K562 (cell line): ENCODE measurements around the gene RAB14. TPM values are rescaled to one million over a fixed set of nuclear protein-coding genes. Genes with fewer than 3 reads are reported as not detected.

ENCODE experiments used
- BACH1 ChIP-seq: fragments of 200-800 bp; sonication (Bioruptor generic); IDR thresholded peaks from 2 replicates; pipeline ENCODE4 v1.6.1; 2016; ENCODE audit warnings: missing genetic modification characterization, missing compliant biosample characterization
- CHAMP1 ChIP-seq: fragments of 450-650 bp; IDR thresholded peaks from 2 replicates; pipeline ENCODE4 v1.6.1; 2016; ENCODE audit warnings: mild to moderate bottlenecking
- MEIS2 ChIP-seq: fragments of 450-650 bp; IDR thresholded peaks from 2 replicates; pipeline ENCODE4 v1.6.1; 2014; ENCODE audit warnings: mild to moderate bottlenecking; ENCODE audit not compliant: partially characterized antibody
- PBX2 ChIP-seq, 2 experiments: IDR thresholded peaks in 1 of 2; conservative IDR thresholded peaks in 1 of 2; 2 replicates each; pipeline ENCODE4 v1.6.1; 2016; ENCODE audit warnings: low read depth in 2 of 2, mild to moderate bottlenecking in 1 of 2, missing compliant biosample characterization in 1 of 2, missing genetic modification characterization in 1 of 2, moderate library complexity in 1 of 2
- RFX5 ChIP-seq: IDR thresholded peaks from 2 replicates; pipeline ENCODE4 v1.6.1; 2011; ENCODE audit warnings: low read depth, mild to moderate bottlenecking, improper control_type of control experiment, low read length
- TSHZ1 ChIP-seq: fragments of 250-450 bp; sonication (Bioruptor Pico); IDR thresholded peaks from 2 replicates; pipeline ENCODE4 v1.4.0; 2020; ENCODE audit warnings: mild to moderate bottlenecking, moderate library complexity
- XRCC5 ChIP-seq: fragments of 200-400 bp; formaldehyde crosslinking; IDR thresholded peaks from 2 replicates; pipeline ENCODE4 v1.6.1; 2017; ENCODE audit warnings: low read depth, mild to moderate bottlenecking, low read length
- ZNF347 ChIP-seq: fragments of 450-650 bp; formaldehyde crosslinking; IDR thresholded peaks from 2 replicates; pipeline ENCODE4 v1.4.0; 2020; ENCODE audit warnings: low read depth, mild to moderate bottlenecking, moderate library complexity
- polyA plus RNA-seq, 8 experiments: library from polyadenylated mRNA; depleted of rRNA in 4 of 8; stranded (reverse) in 5 of 8; unstranded in 3 of 8; fragments of >200 nt; fragmentation: Nextera tagmentation in 2 of 8; fragmentation: Illumina TruSeq in 1 of 8; extraction: Ambion mirVana in 2 of 8; extraction: Trizol in 1 of 8; gene quantifications; 2 replicates each; pipeline versions ENCODE4 v1.2.1 to v1.2.3, GENCODE V29; 2011 to 2014; ENCODE audit warnings: inconsistent platforms in 1 of 8, missing spikeins in 1 of 8
- total RNA-seq, 7 experiments: library from RNA; depleted of rRNA in 6 of 7; stranded (reverse); fragments of >200 nt in 6 of 7; fragmentation: Illumina TruSeq in 2 of 7; extraction: Trizol in 2 of 7; gene quantifications; 2 replicates each; pipeline versions ENCODE4 v1.2.1 to v1.2.3, GENCODE V29; 2011 to 2021; ENCODE audit warnings: low replicate concordance in 1 of 7

The RAB14 gene
- total and polyA plus RNA-seq, 9 of the 15 experiments (the other 6 are each of a cell fraction or from before 2014, with no cell fraction given) = 10.3 to 41.8 (median 20.9) TPM

- TF ChIP-seq PBX2 (CRISPR knock-in tag; IDR thresholded peaks at IDR 0.05; ENCODE audit: low read depth) (no peak), PBX2 (tag; conservative IDR thresholded peaks at IDR 0.05; ENCODE audit: low read depth) (peak; percentile 72), MEIS2 (peak; percentile 69), TSHZ1 (CRISPR knock-in tag) (no peak), CHAMP1 (no peak), BACH1 (no peak), XRCC5 (no peak), RFX5 (no peak), ZNF347 (no peak)
Observed at GRCh38 chr9:121225240-121225639, 23.6 kb upstream of the RAB14 start (continued).
